Uterus (tissue), 4 donors: ENCODE data around the gene YARS1. TPM values are rescaled to one million over a fixed set of nuclear protein-coding genes. Genes with fewer than 3 reads are reported as not detected.

Source experiments
- DNase-seq, 2 donors: peaks; one replicate each; pipeline ENCODE4 v3.0.0-alpha.2; 2019 to 2020
- H3K27ac ChIP-seq, 2 donors: fragments of 200-600 bp; sonication (generic); 1 replicate in 1 of 2; 2 replicates in 1 of 2; pipeline ENCODE4 v1.5.1; 2016 to 2018
- H3K27me3 ChIP-seq, 2 donors: fragments of 200-600 bp; sonication (generic); one replicate each; pipeline ENCODE4 v1.5.1; 2018 to 2019; ENCODE audit warnings: control low read depth in 1 of 2
- H3K36me3 ChIP-seq, 2 donors: fragments of 200-600 bp; sonication (generic); one replicate each; pipeline ENCODE4 v1.5.1; 2019; ENCODE audit warnings: control low read depth in 1 of 2
- H3K4me1 ChIP-seq, 2 donors: fragments of 200-600 bp; sonication (generic); one replicate each; pipeline ENCODE4 v1.5.1; 2018 to 2019; ENCODE audit warnings: control low read depth in 1 of 2
- H3K4me3 ChIP-seq, 2 donors: fragments of 200-600 bp; sonication (generic); 1 replicate in 1 of 2; 2 replicates in 1 of 2; pipeline ENCODE4 v1.5.1; 2018 to 2019; ENCODE audit warnings: mild to moderate bottlenecking in 1 of 2
- H3K9me3 ChIP-seq, 2 donors: fragments of 200-600 bp; sonication (generic); one replicate each; pipeline ENCODE4 v1.5.1; 2019; ENCODE audit warnings: control low read depth in 1 of 2
- POLR2A ChIP-seq, 2 donors: fragments of 450-650 bp; IDR thresholded peaks; one replicate each; pipeline ENCODE4 v1.6.1; 2016; ENCODE audit warnings: antibody characterized with exemption in 2 of 2, mild to moderate bottlenecking in 1 of 2, moderate library complexity in 1 of 2
- intact Hi-C: fragments of 100-400 bp; cut with DNase I; formaldehyde crosslinking; loops from one replicate; pipeline ENCODE4 v1.15.1; 2023; ENCODE audit warnings: low total_unique reads
- total RNA-seq, 4 donors: library from RNA; depleted of rRNA in 3 of 4; stranded (reverse); fragments of >200 nt in 3 of 4; gene quantifications; one replicate each; pipeline versions ENCODE4 v1.1.0 to v1.2.4, GENCODE V29; 2014 to 2023
- TF ChIP-seq, protein P1 (sequence below), 4 experiments: fragments of 200-600 bp in 2 of 4; fragments of 450-650 bp in 2 of 4; sonication (generic) in 2 of 4; IDR thresholded peaks; one replicate each; pipeline ENCODE4 v1.5.1; 2016 to 2019; ENCODE audit warnings: antibody characterized with exemption in 4 of 4, mild to moderate bottlenecking in 2 of 4, moderate library complexity in 1 of 4
- donor health status: DM: yes; HTN: yes; CAD: no.

The YARS1 gene
- total RNA-seq, 4 donors from 2014 or later, result 15.9 to 67.7 (median 30.4) TPM

DNA sequence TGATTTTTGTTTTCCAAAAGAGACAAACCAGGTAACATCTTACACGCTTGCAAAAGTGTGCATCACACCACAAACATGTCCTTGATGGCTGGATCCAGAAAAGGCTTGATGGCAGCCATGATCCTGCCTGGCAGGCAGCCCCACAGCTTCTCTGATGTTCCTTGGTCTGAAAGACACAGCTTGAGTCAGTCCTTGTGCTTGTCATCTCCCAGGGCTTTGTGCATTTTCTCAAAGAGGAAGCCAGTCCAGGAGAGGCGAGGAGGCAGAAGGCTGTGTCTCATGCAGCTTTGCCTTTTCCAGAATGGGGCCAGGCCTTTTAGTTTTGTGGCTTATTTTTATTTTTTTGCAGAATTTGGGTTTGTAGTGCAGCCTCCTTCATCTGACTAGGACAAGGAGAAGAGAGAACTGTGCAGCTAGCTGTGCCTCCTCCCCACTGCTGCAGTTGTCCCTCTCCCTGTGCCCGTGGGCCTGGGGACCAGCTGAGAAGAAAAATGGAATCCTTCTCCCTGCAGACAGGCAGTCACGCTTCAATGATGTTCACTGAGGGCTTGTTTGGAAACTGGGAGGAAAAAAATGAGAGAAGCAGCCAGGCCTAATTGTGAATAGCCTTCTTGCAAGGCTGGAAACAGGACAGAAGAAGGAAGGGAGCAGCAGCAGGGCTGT lies 46.2 kb upstream of the YARS1 start:
- H3K27me3 ChIP-seq, result no peaks in the 10 kb centered on the region
- no peaks in the 10 kb centered on the region for H3K36me3 ChIP-seq
- no peak for DNase-seq
- H3K4me3 ChIP-seq, result no peak overlapping the region
- TF ChIP-seq POLR2A (IDR thresholded peaks at IDR 0.05), result no peak
- TF ChIP-seq, protein P1, sequence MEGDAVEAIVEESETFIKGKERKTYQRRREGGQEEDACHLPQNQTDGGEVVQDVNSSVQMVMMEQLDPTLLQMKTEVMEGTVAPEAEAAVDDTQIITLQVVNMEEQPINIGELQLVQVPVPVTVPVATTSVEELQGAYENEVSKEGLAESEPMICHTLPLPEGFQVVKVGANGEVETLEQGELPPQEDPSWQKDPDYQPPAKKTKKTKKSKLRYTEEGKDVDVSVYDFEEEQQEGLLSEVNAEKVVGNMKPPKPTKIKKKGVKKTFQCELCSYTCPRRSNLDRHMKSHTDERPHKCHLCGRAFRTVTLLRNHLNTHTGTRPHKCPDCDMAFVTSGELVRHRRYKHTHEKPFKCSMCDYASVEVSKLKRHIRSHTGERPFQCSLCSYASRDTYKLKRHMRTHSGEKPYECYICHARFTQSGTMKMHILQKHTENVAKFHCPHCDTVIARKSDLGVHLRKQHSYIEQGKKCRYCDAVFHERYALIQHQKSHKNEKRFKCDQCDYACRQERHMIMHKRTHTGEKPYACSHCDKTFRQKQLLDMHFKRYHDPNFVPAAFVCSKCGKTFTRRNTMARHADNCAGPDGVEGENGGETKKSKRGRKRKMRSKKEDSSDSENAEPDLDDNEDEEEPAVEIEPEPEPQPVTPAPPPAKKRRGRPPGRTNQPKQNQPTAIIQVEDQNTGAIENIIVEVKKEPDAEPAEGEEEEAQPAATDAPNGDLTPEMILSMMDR (IDR thresholded peaks at IDR 0.05), result no peak
- no peaks in the 10 kb centered on the region for H3K4me1 ChIP-seq
- H3K27ac ChIP-seq, result no peak overlapping the region
- intact Hi-C loops, result no loop called here
- H3K9me3 ChIP-seq, result no peaks in the 10 kb centered on the region

GRCh38 chr1:32861904-32862695 lies 44.9 kb upstream of the YARS1 start:
- DNase-seq, result no peak
- no peaks in the 10 kb centered on the region for H3K27me3 ChIP-seq
- no peaks in the 10 kb centered on the region for H3K9me3 ChIP-seq
- TF ChIP-seq POLR2A (IDR thresholded peaks at IDR 0.05), result no peak
- TF ChIP-seq, protein P1 (IDR thresholded peaks at IDR 0.05), result no peak
- no peaks in the 10 kb centered on the region for H3K36me3 ChIP-seq
- H3K4me3 ChIP-seq, result no peak overlapping the region
- intact Hi-C loops, result no loop called here
- H3K4me1 ChIP-seq, result no peaks in the 10 kb centered on the region
- no peak overlapping the region for H3K27ac ChIP-seq

GRCh38 chr1:32860566-32860965 lies 43.4 kb upstream of the YARS1 start:
- H3K9me3 ChIP-seq, result no peaks in the 10 kb centered on the region
- intact Hi-C loops, result no loop called here
- no peaks in the 10 kb centered on the region for H3K4me1 ChIP-seq
- DNase-seq, result no peak
- TF ChIP-seq POLR2A (IDR thresholded peaks at IDR 0.05), result no peak
- TF ChIP-seq, protein P1 (IDR thresholded peaks at IDR 0.05), result no peak
- no peaks in the 10 kb centered on the region for H3K27me3 ChIP-seq
- no peak overlapping the region for H3K4me3 ChIP-seq
- H3K27ac ChIP-seq, result no peak overlapping the region
- no peaks in the 10 kb centered on the region for H3K36me3 ChIP-seq

GRCh38 chr1:32859915-32860314 lies 42.8 kb upstream of the YARS1 start:
- no peak for DNase-seq
- H3K9me3 ChIP-seq, result no peaks in the 10 kb centered on the region
- no peaks in the 10 kb centered on the region for H3K27me3 ChIP-seq
- no peaks in the 10 kb centered on the region for H3K4me1 ChIP-seq
- H3K27ac ChIP-seq, result no peak overlapping the region
- intact Hi-C loops, result no loop called here
- H3K36me3 ChIP-seq, result no peaks in the 10 kb centered on the region
- TF ChIP-seq, protein P1 (IDR thresholded peaks at IDR 0.05), result no peak
- TF ChIP-seq POLR2A (IDR thresholded peaks at IDR 0.05), result no peak
- H3K4me3 ChIP-seq, result no peak overlapping the region

DNA sequence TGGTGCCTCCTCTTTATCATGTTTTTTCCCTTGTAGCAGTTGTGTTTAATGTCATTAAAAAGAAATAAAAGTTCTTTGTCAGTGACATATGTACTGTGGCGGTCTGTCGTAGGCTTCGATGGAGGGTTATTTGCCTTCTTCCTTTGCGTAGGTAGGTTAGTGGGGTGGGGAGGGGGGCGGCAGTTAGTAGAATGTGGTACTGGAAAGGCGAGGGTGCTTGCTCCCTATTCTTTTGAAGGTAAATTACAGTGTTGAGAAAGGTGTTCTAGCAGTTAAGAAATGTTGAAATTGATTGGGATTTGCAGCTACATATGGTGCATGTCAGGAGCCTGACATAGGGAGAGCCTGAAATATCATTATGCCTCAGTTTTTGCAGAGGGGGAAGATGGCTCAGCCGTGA lies 41.6 kb upstream of the YARS1 start:
- H3K27me3 ChIP-seq, result no peaks in the 10 kb centered on the region
- H3K36me3 ChIP-seq, result no peaks in the 10 kb centered on the region
- no peak for DNase-seq
- H3K27ac ChIP-seq, result no peak overlapping the region
- no peak overlapping the region for H3K4me3 ChIP-seq
- intact Hi-C loops, result no loop called here
- no peaks in the 10 kb centered on the region for H3K9me3 ChIP-seq
- no peaks in the 10 kb centered on the region for H3K4me1 ChIP-seq
- TF ChIP-seq, protein P1 (IDR thresholded peaks at IDR 0.05), result no peak
- no peak for TF ChIP-seq POLR2A (IDR thresholded peaks at IDR 0.05)
